Neural progenitor cell (in vitro differentiated cells): ENCODE data around the gene KCNJ10. TPM values are rescaled to one million over a fixed set of nuclear protein-coding genes. Genes with fewer than 3 reads are reported as not detected.

Source experiments
- DNase-seq: peaks from one replicate; pipeline ENCODE4 v3.0.0-alpha.2; 2016; ENCODE audit warnings: low spot score
- H2AFZ ChIP-seq: fragments of 200-600 bp; sonication (generic); replicated peaks from 2 replicates; pipeline ENCODE4 v1.6.1; 2016; ENCODE audit warnings: antibody characterized with exemption
- H3F3A ChIP-seq: fragments of 200-600 bp; sonication (generic); 2 replicates; pipeline ENCODE4 v1.6.1; 2016; ENCODE audit warnings: antibody characterized with exemption, low read depth
- H3K27ac ChIP-seq: fragments of 200-600 bp; sonication (generic); 2 replicates; pipeline ENCODE4 v1.5.1; 2016; ENCODE audit warnings: mild to moderate bottlenecking
- H3K27me3 ChIP-seq: fragments of 200-600 bp; sonication (generic); 2 replicates; pipeline ENCODE4 v1.6.1; 2016; ENCODE audit warnings: mild to moderate bottlenecking, moderate library complexity
- H3K36me3 ChIP-seq: fragments of 200-600 bp; sonication (generic); 2 replicates; pipeline ENCODE4 v1.5.1; 2016
- H3K4me1 ChIP-seq: fragments of 200-600 bp; sonication (generic); 2 replicates; pipeline ENCODE4 v1.6.1; 2016; ENCODE audit warnings: mixed run types
- H3K4me2 ChIP-seq: fragments of 200-600 bp; sonication (generic); 2 replicates; pipeline ENCODE4 v1.6.1; 2016
- H3K4me3 ChIP-seq: fragments of 200-600 bp; sonication (generic); 2 replicates; pipeline ENCODE4 v1.5.1; 2016
- H3K79me2 ChIP-seq: fragments of 200-600 bp; sonication (generic); 2 replicates; pipeline ENCODE4 v1.6.1; 2016; ENCODE audit warnings: low read depth
- H3K9ac ChIP-seq: fragments of 200-600 bp; sonication (generic); 2 replicates; pipeline ENCODE4 v1.6.1; 2016
- H3K9me3 ChIP-seq: fragments of 200-600 bp; sonication (generic); 2 replicates; pipeline ENCODE4 v1.5.1; 2016; ENCODE audit warnings: low read depth
- H4K20me1 ChIP-seq: fragments of 200-600 bp; sonication (generic); 2 replicates; pipeline ENCODE4 v1.6.1; 2016; ENCODE audit warnings: low read depth
- H3K27ac Mint-ChIP-seq: 3 replicates; pipeline ENCODE4 v1.8.0; 2021; ENCODE audit warnings: mixed read lengths
- H3K27me3 Mint-ChIP-seq: 2 replicates; pipeline ENCODE4 v1.8.0; 2022; ENCODE audit warnings: low read depth, mild to moderate bottlenecking, inconsistent platforms, moderate library complexity, mixed read lengths; ENCODE audit not compliant: insufficient read depth
- H3K36me3 Mint-ChIP-seq: 3 replicates; pipeline ENCODE4 v1.8.0; 2021; ENCODE audit warnings: mixed read lengths
- H3K4me1 Mint-ChIP-seq: 3 replicates; pipeline ENCODE4 v1.8.0; 2021; ENCODE audit warnings: mixed read lengths
- H3K4me3 Mint-ChIP-seq: 3 replicates; pipeline ENCODE4 v1.8.0; 2021; ENCODE audit warnings: mild to moderate bottlenecking, moderate library complexity, mixed read lengths
- H3K9me3 Mint-ChIP-seq: 3 replicates; pipeline ENCODE4 v1.8.0; 2020; ENCODE audit warnings: mixed read lengths
- CTCF ChIP-seq: fragments of 200-600 bp; sonication (generic); IDR thresholded peaks from 2 replicates; pipeline ENCODE4 v1.5.1; 2017; ENCODE audit warnings: antibody characterized with exemption, mild to moderate bottlenecking
- EZH2 ChIP-seq: fragments of 200-600 bp; sonication (generic); IDR thresholded peaks from 2 replicates; pipeline ENCODE4 v1.6.1; 2017; ENCODE audit warnings: antibody characterized with exemption, mild to moderate bottlenecking, moderate library complexity
- EZH2phosphoT487 ChIP-seq: fragments of 200-600 bp; sonication (generic); IDR thresholded peaks from 2 replicates; pipeline ENCODE4 v1.6.1; 2017; ENCODE audit warnings: antibody characterized with exemption
- total RNA-seq: library from RNA; depleted of rRNA; stranded (reverse); fragments of >200 nt; gene quantifications from 2 replicates; pipeline ENCODE4 v1.2.3, GENCODE V29; 2015; ENCODE audit warnings: low replicate concordance

The KCNJ10 gene
- total RNA-seq, 1 donor from 2014 or later, result not detected

DNA sequence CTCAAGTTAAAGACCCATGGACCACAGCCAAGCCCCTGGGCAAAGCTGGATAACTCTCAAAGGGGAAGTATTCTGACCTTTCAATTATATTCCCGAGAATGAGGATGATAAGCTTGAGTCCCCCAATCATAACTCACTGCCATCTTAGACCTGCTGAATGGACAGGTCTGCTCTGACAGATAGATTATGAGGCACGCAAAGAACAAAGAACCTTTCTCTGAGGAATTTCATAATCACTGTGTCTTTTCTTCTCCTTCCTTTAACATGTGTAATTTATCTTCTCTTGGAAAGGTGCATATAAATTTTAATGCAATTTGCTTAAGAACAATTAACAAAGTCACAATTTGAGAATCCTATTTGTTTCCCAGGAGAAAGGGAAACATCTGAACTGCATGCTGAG is 60.2 kb downstream of the KCNJ10 start:
- TF ChIP-seq CTCF (no peak), EZH2 (no peak), EZH2phosphoT487 (no peak)
- Histone ChIP-seq H3K9me3 (no peaks in the 10 kb centered on the region), H3K4me3 (no peak overlapping the region), H4K20me1 (no peaks in the 10 kb centered on the region), H3K79me2 (no peaks in the 10 kb centered on the region), H3K9ac (no peak overlapping the region), H3K4me2 (no peak overlapping the region), H3K36me3 (no peaks in the 10 kb centered on the region), H3K4me1 (no peaks in the 10 kb centered on the region), H2AFZ (no peak overlapping the region), H3K27me3 (peaks cover 47% of the 10 kb centered on the region), H3F3A (peaks cover 6% of the 10 kb centered on the region), H3K27ac (no peak overlapping the region)
- Mint-ChIP-seq H3K27ac (no peak overlapping the region), H3K4me3 (no peak overlapping the region), H3K27me3 (no peaks in the 10 kb centered on the region), H3K9me3 (no peaks in the 10 kb centered on the region), H3K4me1 (no peaks in the 10 kb centered on the region), H3K36me3 (no peaks in the 10 kb centered on the region)
- DNase-seq, result no peak

DNA sequence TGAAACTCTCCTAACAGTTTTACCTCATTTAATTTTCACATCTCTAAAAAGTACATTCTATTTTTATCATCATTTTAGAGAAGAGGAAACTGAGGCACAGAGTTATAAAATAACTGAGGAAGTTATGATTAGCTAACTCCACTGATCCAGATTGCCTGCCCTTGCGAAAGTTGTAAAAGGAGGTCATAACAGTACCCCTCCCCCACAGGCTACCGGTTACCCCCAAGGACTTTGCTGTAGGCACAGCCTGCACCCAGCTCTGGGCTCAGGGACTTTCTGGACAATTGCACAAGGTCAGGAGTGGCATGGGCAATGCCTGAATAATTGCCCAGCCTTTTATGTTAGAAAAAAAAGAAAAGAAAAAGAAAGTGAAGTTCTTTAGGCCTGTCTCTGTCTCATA is 60.9 kb downstream of the KCNJ10 start:
- H3K36me3 Mint-ChIP-seq, result no peaks in the 10 kb centered on the region
- no peak overlapping the region for H3K4me2 ChIP-seq
- no peaks in the 10 kb centered on the region for H4K20me1 ChIP-seq
- H3K4me3 Mint-ChIP-seq, result no peak overlapping the region
- no peak overlapping the region for H3K27ac ChIP-seq
- no peaks in the 10 kb centered on the region for H3K79me2 ChIP-seq
- H3K4me1 ChIP-seq, result no peaks in the 10 kb centered on the region
- no peaks in the 10 kb centered on the region for H3K36me3 ChIP-seq
- H3K9ac ChIP-seq, result no peak overlapping the region
- no peaks in the 10 kb centered on the region for H3K9me3 ChIP-seq
- no peak overlapping the region for H3K4me3 ChIP-seq
- peaks cover 6% of the 10 kb centered on the region for H3F3A ChIP-seq
- TF ChIP-seq EZH2, result no peak
- no peak for TF ChIP-seq CTCF
- no peak for TF ChIP-seq EZH2phosphoT487
- H2AFZ ChIP-seq, result no peak overlapping the region
- H3K27ac Mint-ChIP-seq, result no peak overlapping the region
- no peak for DNase-seq
- no peaks in the 10 kb centered on the region for H3K9me3 Mint-ChIP-seq
- no peaks in the 10 kb centered on the region for H3K27me3 Mint-ChIP-seq
- H3K27me3 ChIP-seq, result peaks cover 47% of the 10 kb centered on the region
- no peaks in the 10 kb centered on the region for H3K4me1 Mint-ChIP-seq

DNA sequence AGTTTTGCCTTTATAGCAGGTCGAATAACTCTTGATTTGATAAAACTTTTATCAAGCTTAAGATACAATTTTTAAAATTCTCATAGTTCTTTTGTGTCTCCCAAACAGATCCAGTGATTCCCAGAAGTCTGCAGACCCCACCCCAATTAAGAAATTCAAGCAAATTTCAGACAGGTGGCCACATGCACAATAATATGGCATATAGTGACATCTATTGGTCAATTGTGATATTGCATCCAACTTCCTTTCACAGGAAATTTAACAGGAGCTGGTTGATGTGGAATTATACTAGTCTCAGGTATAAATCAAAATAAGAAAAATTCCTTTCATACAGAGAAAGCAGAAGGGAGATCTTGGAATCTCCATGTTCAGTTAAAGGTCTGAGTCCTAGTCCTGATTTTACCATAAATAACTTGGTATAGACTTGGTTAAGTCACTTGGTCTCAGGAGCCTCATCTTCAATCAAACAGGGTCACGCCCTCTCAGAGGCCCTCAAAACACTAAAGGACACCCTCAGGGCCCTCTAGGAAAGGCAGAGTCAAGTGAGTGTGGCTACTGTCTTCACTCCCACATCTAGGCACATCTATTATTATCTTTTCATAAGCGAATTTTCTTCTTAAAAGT is 62.3 kb downstream of the KCNJ10 start:
- Histone ChIP-seq H3K9me3 (no peaks in the 10 kb centered on the region), H3K79me2 (no peaks in the 10 kb centered on the region), H3K9ac (no peak overlapping the region), H3K27me3 (peaks cover 36% of the 10 kb centered on the region), H3K4me3 (no peak overlapping the region), H4K20me1 (no peaks in the 10 kb centered on the region), H3K36me3 (no peaks in the 10 kb centered on the region), H3F3A (peaks cover 6% of the 10 kb centered on the region), H2AFZ (no peak overlapping the region), H3K4me1 (no peaks in the 10 kb centered on the region), H3K4me2 (no peak overlapping the region), H3K27ac (no peak overlapping the region)
- Mint-ChIP-seq H3K27me3 (no peaks in the 10 kb centered on the region), H3K27ac (no peak overlapping the region), H3K9me3 (no peaks in the 10 kb centered on the region), H3K4me1 (no peaks in the 10 kb centered on the region), H3K36me3 (no peaks in the 10 kb centered on the region), H3K4me3 (no peak overlapping the region)
- TF ChIP-seq CTCF, result peak; percentile 83
- TF ChIP-seq EZH2phosphoT487, result no peak
- peak; percentile 70 for DNase-seq
